ENCODE data around the gene NOXA1.

Gene NOXA1

GRCh38 chr9:137427454-137428310 lies 4.5 kb downstream of the NOXA1 start:
- no peak for DNase-seq

- DNase-seq: no peak
These were observed 5.1 kb downstream of the NOXA1 start for GRCh38 chr9:137428311-137428630.

GRCh38 chr9:137428841-137429545 lies 5.8 kb downstream of the NOXA1 start:
- no peak for DNase-seq

- no peak for DNase-seq
These were observed 6.3 kb downstream of the NOXA1 start for GRCh38 chr9:137429546-137429890.

- no peak for DNase-seq
These were observed 7.0 kb downstream of the NOXA1 start for GRCh38 chr9:137429974-137430722.

- DNase-seq: no peak
These were observed 7.7 kb downstream of the NOXA1 start for GRCh38 chr9:137430723-137431415.

GRCh38 chr9:137431416-137431931 lies 8.3 kb downstream of the NOXA1 start:
- DNase-seq: no peak

GRCh38 chr9:137432687-137433348 lies 9.6 kb downstream of the NOXA1 start:
- DNase-seq: no peak

GRCh38 chr9:137433349-137433915 lies 10.2 kb downstream of the NOXA1 start:
- no peak for DNase-seq

GRCh38 chr9:137433916-137434431 lies 10.8 kb downstream of the NOXA1 start:
- DNase-seq: no peak

GRCh38 chr9:137434498-137435380 lies 11.5 kb downstream of the NOXA1 start:
- no peak for DNase-seq

GRCh38 chr9:137435381-137435891 lies 12.2 kb downstream of the NOXA1 start:
- DNase-seq: no peak

- DNase-seq: no peak
These were observed 13.0 kb downstream of the NOXA1 start for GRCh38 chr9:137435980-137436760.

- DNase-seq: no peak
These were observed 13.8 kb downstream of the NOXA1 start for GRCh38 chr9:137436761-137437600.

- no peak for DNase-seq
These were observed 14.7 kb downstream of the NOXA1 start for GRCh38 chr9:137437691-137438590.

GRCh38 chr9:137438591-137439157 lies 15.5 kb downstream of the NOXA1 start:
- no peak for DNase-seq

GRCh38 chr9:137439158-137439714 lies 16.0 kb downstream of the NOXA1 start:
- DNase-seq: no peak

Data from activated naive CD4-positive, alpha-beta T cell treated with anti-CD3 and anti-CD28 coated beads, Interleukin-2, amount 50 U/mL, for 16 hours (primary cell).